Ureter (tissue), 1 donor: ENCODE data around the gene ZNF75A. TPM values are rescaled to one million over a fixed set of nuclear protein-coding genes. Genes with fewer than 3 reads are reported as not detected.
"Not testable (repeated sequence)": the region's sequence is repeated elsewhere in the genome, so short reads cannot be mapped to it uniquely, and the experiment has no call there.

Experiments
- DNase-seq: peaks from one replicate; pipeline ENCODE4 v3.0.0-alpha.2; 2020; ENCODE audit warnings: low spot score
- total RNA-seq: library from RNA; stranded (reverse); gene quantifications from one replicate; pipeline ENCODE4 v1.2.4, GENCODE V29; 2023
- donor health status: DM: yes; HTN: yes; CAD: no.

Gene ZNF75A
- total RNA-seq, result 36.7 TPM

DNA sequence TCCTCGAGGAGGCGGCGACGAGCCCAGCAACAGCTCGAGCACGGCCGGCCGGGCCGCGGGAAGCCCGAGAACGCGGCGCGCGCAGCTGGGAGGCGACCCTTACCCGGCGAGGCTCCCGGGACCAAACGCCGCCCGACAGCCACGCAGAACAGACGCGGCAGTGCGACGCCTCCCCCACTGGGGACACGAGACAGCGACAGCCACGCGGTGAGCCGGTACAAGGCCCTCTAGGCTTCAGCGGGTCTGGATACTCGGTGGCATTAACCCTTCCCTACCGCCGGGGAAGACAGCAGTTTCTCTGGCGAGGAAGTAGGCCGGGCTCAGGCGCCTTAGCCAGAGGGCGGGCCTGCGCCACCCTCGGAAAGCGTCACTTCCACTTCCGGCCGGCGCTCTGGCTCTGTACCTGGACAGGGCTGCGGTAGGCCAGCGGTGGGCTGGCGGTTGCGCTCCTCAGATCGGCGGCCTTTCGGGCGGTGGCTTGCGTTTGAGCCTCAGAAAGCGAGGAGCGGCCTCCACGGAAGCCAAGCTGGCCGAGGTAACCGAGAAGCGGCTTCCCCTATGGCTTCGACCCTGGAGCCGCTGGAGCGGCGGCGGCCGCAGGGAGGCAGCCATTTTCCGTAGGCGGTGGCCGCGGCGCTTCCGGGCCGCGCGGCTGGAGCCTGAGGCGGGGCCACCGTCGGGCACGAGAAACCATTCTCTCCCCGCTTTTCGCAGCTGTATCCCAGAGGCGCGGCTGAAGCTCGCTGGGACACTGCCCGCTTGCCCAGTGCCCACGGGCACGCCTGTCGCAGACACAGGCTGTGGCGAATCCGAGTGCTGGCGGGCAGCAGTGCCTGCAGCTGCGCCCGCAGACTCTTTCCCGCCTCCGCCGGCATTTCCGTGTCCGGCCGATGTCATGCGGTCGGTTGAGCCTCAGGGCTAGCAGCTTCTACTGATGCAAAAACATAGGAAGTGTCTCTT lies at the start of gene ZNF75A, which contains the start of gene TIGD7:
Gene ZNF75A, plus strand, starts transcription at position 389 of the 960 bp plus-strand sequence. CDS start 2,932 bp downstream, outside the sequence.
Gene TIGD7, minus strand, starts transcription at position 322 of the 960 bp plus-strand sequence. CDS start 4,816 bp downstream, outside the sequence.
- peak; percentile 86 for DNase-seq

- no peak for DNase-seq
Measured at GRCh38 chr16:3256146-3256865, 49.0 kb upstream of the ZNF75A start, which contains the start of gene MEFV. Gene MEFV, minus strand, starts transcription at chr16:3256633. Its CDS starts 46 bp downstream, at chr16:3256587.

- DNase-seq, result no peak
Measured at GRCh38 chr16:3256866-3257465, 48.3 kb upstream of the ZNF75A start.

DNA sequence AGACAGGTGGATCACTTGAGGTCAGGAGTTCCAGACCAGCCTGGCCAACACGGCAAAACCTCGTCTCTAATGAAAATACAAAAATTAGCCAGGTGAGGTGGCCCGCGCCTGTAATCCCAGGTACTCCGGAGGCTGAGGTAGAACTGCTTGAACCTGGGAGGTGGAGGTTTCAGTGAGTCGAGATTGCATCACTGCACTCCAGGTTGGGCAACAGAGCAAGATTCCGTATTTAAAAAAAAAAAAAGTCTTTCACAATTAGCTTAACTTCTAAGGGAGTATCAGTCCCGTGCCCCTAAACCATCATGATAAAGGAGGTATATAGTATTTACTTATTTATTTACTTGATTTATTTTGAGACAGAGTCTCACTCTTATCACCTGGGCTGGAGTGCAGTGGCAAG lies 45.5 kb upstream of the ZNF75A start:
- DNase-seq, result no peak

DNA sequence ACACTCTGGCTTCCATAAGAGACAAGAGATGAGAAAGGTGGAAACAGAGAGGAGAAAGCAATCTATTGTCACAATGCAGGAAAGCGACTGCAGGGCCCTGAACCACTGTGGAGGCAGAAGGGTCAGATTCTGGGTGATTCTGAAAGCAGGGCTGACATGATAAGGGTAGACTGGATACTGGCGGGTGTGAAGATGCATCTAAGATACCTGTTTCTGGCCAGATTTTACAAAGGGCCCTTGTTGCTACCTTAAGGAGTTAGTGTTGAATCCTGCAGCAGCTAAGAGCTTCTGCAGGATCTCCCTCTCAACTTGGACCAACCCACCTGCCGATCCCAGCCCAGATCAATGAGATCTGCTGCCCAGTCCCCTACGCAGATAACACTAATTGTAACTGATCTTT lies 42.8 kb upstream of the ZNF75A start:
- no peak for DNase-seq

DNA sequence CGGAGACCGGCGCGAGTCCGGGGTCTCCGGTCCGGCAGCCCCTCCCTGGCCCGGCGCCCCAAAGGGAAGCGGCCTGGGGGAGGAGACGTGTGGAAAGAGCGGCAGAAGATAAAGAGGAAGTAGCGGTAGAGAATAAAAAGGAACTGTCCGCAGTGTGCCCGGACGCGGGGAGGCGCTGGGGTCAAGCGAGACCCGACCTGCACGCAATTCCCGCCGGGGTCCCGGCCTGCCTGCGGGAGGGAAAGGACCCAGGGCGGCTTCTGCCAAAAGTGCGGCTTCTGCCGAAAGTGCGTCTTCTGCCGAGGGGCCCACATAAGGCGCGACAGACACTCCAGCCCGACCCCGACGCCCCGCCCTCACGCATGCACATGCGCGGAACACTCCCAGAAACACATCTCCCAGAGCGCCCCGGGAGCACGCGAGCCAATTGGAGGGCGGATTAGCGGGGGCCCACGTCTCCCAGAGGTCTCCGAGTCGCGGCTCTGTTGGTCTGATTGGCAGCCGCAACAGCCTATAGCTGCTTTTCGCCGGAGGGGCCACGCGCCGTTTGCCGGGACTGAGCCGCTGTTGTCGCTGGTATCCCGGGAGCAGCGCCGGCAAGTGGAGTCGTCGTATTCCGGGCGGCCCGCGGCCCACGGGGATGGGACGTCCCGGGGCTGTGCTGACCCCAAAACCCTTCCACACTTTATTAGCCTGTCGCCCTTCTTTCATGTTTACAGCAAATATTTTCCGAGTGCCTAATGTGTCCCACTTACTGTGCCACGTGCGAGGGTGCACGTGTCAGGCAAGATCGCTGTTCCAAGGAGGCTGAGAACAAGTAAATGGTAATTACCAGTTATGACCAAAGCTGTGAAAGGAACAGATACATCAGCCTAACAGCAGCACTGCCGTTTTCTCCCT lies 40.9 kb upstream of the ZNF75A start:
- peak; percentile 98 for DNase-seq

DNA sequence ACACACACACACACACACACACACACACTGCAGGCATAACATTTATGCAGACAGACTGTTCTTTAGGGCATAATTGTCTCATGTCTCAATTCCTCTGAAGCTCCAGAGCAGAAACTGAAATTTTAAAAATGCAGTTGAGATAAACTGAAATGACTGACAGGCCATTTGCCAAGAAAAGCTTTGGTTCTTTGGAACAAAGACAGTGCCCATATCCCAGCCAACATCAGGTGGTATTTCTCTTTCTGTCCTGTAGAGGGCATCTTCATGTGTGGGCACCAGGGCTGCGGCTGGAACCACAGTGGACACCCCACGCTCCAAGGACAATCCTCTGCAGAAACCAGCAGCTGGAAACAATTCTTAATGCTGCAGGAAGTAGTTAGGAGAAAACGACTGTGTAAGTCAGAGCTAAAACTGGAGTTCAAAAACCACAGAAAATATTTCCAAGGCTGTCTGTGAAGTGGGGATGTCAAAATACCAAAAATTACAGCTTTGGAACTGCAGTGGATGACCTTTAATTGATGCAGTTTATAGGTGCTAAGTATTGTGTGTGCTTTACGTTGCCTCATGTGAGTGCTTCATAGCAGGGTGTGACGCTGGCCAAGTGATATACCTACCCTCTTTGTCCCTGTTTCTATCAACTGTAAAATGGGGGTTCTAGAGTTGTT lies 38.3 kb upstream of the ZNF75A start:
- DNase-seq, result no peak

GRCh38 chr16:3268294-3268693 lies 37.0 kb upstream of the ZNF75A start:
- DNase-seq, result no peak

DNA sequence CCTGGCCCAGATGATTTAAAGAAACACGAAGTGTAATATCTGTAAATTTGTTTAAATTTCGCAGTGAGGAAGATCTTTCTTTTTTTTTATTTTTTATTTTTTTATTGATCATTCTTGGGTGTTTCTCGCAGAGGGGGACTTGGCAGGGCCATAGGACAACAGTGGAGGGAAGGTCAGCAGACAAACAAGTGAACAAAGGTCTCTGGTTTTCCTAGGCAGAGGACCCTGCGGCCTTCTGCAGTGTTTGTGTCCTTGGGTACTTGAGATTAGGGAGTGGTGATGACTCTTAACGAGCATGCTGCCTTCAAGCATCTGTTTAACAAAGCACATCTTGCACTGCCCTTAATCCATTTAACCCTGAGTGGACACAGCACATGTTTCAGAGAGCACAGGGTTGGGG lies 34.6 kb upstream of the ZNF75A start:
- DNase-seq, result not testable (repeated sequence)

DNA sequence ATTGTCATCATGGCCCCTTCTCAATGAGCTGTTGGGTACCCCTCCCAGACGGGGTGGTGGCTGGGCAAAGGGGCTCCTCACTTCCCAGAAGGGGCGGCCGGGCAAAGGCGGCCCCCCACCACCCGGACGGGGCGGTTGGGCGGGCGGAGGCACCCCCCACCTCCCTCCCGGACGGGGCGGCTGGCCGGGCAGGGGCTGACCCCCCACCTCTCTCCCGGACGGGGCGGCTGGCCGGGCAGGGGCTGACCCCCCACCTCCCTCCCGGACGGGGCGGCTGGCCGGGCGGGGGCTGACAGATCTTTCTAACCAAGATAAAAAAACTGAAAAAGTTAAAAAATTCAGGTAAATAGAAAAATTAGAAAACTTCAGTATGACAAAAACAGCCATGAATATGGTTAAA lies 34.0 kb upstream of the ZNF75A start:
- not testable (repeated sequence) for DNase-seq

DNA sequence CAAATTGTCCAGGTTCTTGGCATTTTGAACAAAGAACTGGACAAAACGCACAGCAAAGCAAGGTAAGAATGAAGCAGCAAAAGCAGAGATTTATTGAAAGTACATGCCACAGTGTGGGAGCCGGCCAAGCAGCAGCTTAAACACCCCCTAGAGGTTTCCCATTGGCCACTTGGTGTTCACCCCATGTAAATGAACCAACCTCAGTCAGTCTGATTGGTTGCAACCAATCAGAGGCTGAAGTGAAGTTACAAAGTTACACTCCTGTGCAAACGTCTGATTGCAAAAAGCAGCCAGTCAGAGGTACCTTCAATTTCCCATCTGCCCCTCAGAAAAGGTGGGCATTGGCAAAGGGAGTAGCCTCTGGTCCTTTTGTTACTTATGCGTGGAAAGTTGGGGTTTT lies 30.8 kb upstream of the ZNF75A start:
- DNase-seq, result no peak

- no peak for DNase-seq
Measured at GRCh38 chr16:3274947-3275346, 30.4 kb upstream of the ZNF75A start.

DNA sequence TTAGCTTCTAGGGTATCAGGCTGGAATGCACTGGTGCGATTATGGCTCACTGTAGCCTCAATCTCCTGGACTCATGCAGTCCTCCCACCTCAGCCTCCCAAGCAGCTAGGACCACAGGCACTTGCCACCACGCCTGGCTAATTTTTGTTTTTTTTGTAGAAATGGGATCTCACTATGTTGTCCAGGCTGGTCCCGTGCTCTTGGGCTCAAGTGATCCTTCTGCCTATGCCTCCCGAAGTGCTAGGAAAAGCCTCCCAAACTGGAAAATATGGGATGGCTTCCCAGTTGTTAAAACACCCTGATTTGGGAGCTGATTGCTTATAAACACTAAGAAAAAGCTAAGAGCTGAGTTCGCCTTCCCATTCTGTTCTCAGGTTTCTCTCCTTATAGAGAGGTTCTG lies 28.6 kb upstream of the ZNF75A start:
- DNase-seq, result no peak

- DNase-seq, result no peak
Measured at GRCh38 chr16:3281222-3281820, 24.0 kb upstream of the ZNF75A start.

DNA sequence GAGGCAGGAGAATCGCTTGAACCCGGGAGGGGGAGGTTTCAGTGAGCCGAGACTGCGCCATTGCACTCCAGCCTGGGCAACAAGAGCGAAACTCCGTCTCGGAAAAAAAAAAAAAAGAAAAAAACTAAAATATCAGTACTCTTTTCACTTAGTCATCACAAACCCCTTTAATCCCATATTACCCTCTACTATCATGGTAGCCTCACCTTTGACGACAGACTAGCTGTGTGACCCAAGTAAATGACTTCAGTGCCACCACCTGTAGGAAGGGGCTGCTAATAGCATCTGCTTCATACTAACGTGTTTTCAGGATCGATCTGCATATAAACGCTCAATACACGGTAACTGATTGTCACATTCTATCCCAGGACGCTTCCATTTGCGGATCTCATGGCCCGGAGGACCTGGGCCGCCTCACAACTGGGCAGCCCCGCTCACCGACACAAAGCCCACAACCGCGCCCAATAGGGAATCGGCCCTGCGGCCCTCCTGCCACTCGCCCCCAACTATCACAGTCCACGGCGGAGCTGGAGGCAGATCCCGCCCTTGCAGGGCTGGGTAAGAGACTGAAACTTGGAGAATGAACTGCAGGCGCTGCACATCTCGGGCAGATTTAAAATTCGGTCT lies 23.1 kb upstream of the ZNF75A start:
- DNase-seq, result no peak

- peak; percentile 98 for DNase-seq
Measured at GRCh38 chr16:3282730-3283542, 22.4 kb upstream of the ZNF75A start, which contains the start of gene ZNF263. Gene ZNF263, plus strand, starts transcription at chr16:3283491. Its CDS starts 328 bp downstream, at chr16:3283819.

- no peak for DNase-seq
Measured at GRCh38 chr16:3283543-3284447, 21.5 kb upstream of the ZNF75A start.

DNA sequence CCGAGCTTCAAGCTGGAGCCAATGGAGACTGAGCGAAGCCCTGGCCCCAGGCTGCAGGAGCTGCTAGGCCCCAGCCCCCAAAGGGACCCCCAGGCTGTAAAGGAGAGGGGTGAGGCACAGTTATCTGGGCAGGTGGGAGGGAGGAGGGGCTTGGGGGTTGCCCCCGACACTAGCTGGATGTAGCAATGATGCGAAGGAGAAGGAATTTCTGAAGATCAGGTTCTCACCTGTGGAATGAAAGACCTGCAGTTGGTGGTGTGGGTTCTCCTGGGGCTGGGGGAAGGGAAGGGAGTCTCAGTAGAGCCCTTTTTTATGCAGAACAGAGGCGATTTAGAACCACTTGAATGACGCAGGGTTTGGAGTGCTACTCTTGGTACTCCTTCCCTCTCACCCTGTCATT lies 20.2 kb upstream of the ZNF75A start:
- no peak for DNase-seq
